H1 (cell line): ENCODE data around the gene RTTN. TPM values are rescaled to one million over a fixed set of nuclear protein-coding genes. Genes with fewer than 3 reads are reported as not detected.

Experiments
- CTCF ChIA-PET: fragments of 300-600 bp; sonication (Branson Sonifier 250); formaldehyde crosslinking; loops from one replicate; lab custom pipeline; 2021; ENCODE audit not compliant: partially characterized antibody; lab: Charles Lee
- POLR2A ChIA-PET: fragments of 300-600 bp; sonication (Branson Sonifier 250); formaldehyde crosslinking; loops from one replicate; lab custom pipeline; 2021; ENCODE audit warnings: inconsistent platforms; ENCODE audit not compliant: partially characterized antibody; lab: Charles Lee
- DNase-seq, 2 experiments: peaks; one replicate each; pipeline versions ENCODE4 v3.0.0 to v3.0.0-alpha.2; 2010 to 2022; ENCODE audit warnings: low spot score in 2 of 2, low read depth in 1 of 2, mixed read lengths in 1 of 2
- FAIRE-seq: peaks from 2 replicates; lab custom pipeline; 2011; peaks lifted over from hg19 to GRCh38; lab: Jason Lieb, UNC
- H2AFZ ChIP-seq: 2 replicates; pipeline ENCODE4 v1.8.1; 2012; ENCODE audit warnings: low read length, inconsistent platforms
- H2AK5ac ChIP-seq: 2 replicates; pipeline ENCODE4 v1.6.1; 2013; ENCODE audit warnings: low read depth, low read length
- H2BK120ac ChIP-seq: replicated peaks from 2 replicates; pipeline ENCODE3; 2013; ENCODE audit warnings: low read depth, low read length, inconsistent platforms
- H2BK12ac ChIP-seq: 2 replicates; pipeline ENCODE4 v1.6.1; 2013; ENCODE audit warnings: low read depth, low read length
- H2BK15ac ChIP-seq: 2 replicates; pipeline ENCODE4 v1.6.1; 2013; ENCODE audit warnings: low read length
- H2BK20ac ChIP-seq: 2 replicates; pipeline ENCODE4 v1.6.1; 2013; ENCODE audit warnings: low read length
- H2BK5ac ChIP-seq: 2 replicates; pipeline ENCODE4 v1.6.1; 2013; ENCODE audit warnings: low read depth, low read length
- H3K14ac ChIP-seq: 2 replicates; pipeline ENCODE4 v1.6.1; 2013; ENCODE audit warnings: inconsistent platforms; ENCODE audit not compliant: insufficient read length
- H3K18ac ChIP-seq: 2 replicates; pipeline ENCODE4 v1.6.1; 2013; ENCODE audit warnings: low read length; ENCODE audit errors: extremely low read depth
- H3K23ac ChIP-seq: 2 replicates; pipeline ENCODE4 v1.6.1; 2013; ENCODE audit warnings: inconsistent platforms; ENCODE audit not compliant: insufficient read length
- H3K23me2 ChIP-seq: 2 replicates; pipeline ENCODE4 v1.6.1; 2013; ENCODE audit warnings: low read depth, low read length
- H3K27ac ChIP-seq: 2 replicates; pipeline ENCODE4 v1.6.1; 2011; ENCODE audit warnings: low read depth, low read length, inconsistent platforms
- H3K27me3 ChIP-seq, 4 experiments: replicated peaks in 1 of 4; 1 replicate in 1 of 4; 2 replicates in 3 of 4; pipeline versions ENCODE4 v1.6.1 to v1.8.1; 2011 to 2013; ENCODE audit warnings: low read length in 3 of 4, mild to moderate bottlenecking in 3 of 4, inconsistent platforms in 2 of 4, mixed read lengths in 2 of 4, moderate library complexity in 1 of 4; ENCODE audit not compliant: control insufficient read depth in 3 of 4, insufficient read depth in 3 of 4; ENCODE audit errors: extremely low read depth in 1 of 4
- H3K36me3 ChIP-seq, 4 experiments: 2 replicates each; pipeline versions ENCODE4 v1.6.1 to v1.8.1; 2011 to 2013; ENCODE audit warnings: mild to moderate bottlenecking in 4 of 4, low read length in 3 of 4, moderate library complexity in 2 of 4, control low read depth in 1 of 4, inconsistent platforms in 1 of 4; ENCODE audit not compliant: insufficient read depth in 4 of 4, control insufficient read depth in 2 of 4
- H3K4ac ChIP-seq: replicated peaks from 2 replicates; pipeline ENCODE3; 2013; ENCODE audit warnings: low read length, low read depth, mixed read lengths, inconsistent platforms; ENCODE audit not compliant: insufficient read length
- H3K4me1 ChIP-seq, 4 experiments: replicated peaks in 1 of 4; 1 replicate in 1 of 4; 2 replicates in 3 of 4; pipeline versions ENCODE4 v1.6.1 to v1.8.1; 2011 to 2013; ENCODE audit warnings: low read length in 3 of 4, inconsistent platforms in 2 of 4, mixed read lengths in 1 of 4; ENCODE audit not compliant: insufficient read depth in 4 of 4, control insufficient read depth in 3 of 4
- H3K4me2 ChIP-seq, 2 experiments: 2 replicates each; pipeline versions ENCODE4 v1.6.1 to v1.8.1; 2011 to 2013; ENCODE audit warnings: low read depth in 2 of 2, low read length in 2 of 2, control low read depth in 1 of 2, inconsistent platforms in 1 of 2, mild to moderate bottlenecking in 1 of 2; ENCODE audit not compliant: insufficient read depth in 1 of 2
- H3K4me3 ChIP-seq, 4 experiments: fragments of 200-600, 300-600 bp in 1 of 4; sonication (generic), shearing (Covaris generic), sonication (Bioruptor Twin) in 1 of 4; 2 replicates each; pipeline versions ENCODE4 v1.5.1 to v1.8.1; 2011 to 2016; ENCODE audit warnings: low read length in 4 of 4, low read depth in 3 of 4, control low read depth in 2 of 4, inconsistent platforms in 2 of 4, mild to moderate bottlenecking in 2 of 4, mixed read lengths in 1 of 4, moderate library complexity in 1 of 4; ENCODE audit not compliant: insufficient read depth in 2 of 4; ENCODE audit errors: extremely low read depth in 1 of 4
- H3K56ac ChIP-seq: replicated peaks from 2 replicates; pipeline ENCODE3; 2013; ENCODE audit warnings: low read depth, mild to moderate bottlenecking, mixed read lengths, low read length, inconsistent platforms; ENCODE audit not compliant: insufficient read length
- H3K79me1 ChIP-seq: 2 replicates; pipeline ENCODE4 v1.6.1; 2013; ENCODE audit warnings: low read depth, low read length, control low read depth
- H3K79me2 ChIP-seq, 2 experiments: 2 replicates each; pipeline versions ENCODE4 v1.6.1 to v1.8.1; 2012 to 2013; ENCODE audit warnings: low read length in 2 of 2, mild to moderate bottlenecking in 2 of 2, inconsistent platforms in 1 of 2; ENCODE audit not compliant: insufficient read depth in 2 of 2, control insufficient read depth in 1 of 2
- H3K9ac ChIP-seq, 4 experiments: replicated peaks in 1 of 4; 1 replicate in 1 of 4; 2 replicates in 3 of 4; pipeline versions ENCODE4 v1.6.1 to v1.8.1; 2011 to 2013; ENCODE audit warnings: low read depth in 3 of 4, low read length in 3 of 4, control low read depth in 2 of 4, mild to moderate bottlenecking in 2 of 4, moderate library complexity in 2 of 4, inconsistent platforms in 1 of 4; ENCODE audit errors: extremely low read depth in 1 of 4
- H3K9me3 ChIP-seq, 2 experiments: 2 replicates each; pipeline versions ENCODE4 v1.6.1 to v1.8.1; 2012 to 2013; ENCODE audit warnings: mild to moderate bottlenecking in 2 of 2, moderate library complexity in 2 of 2, control low read depth in 1 of 2, inconsistent platforms in 1 of 2, low read depth in 1 of 2, low read length in 1 of 2, mixed read lengths in 1 of 2; ENCODE audit not compliant: insufficient read depth in 2 of 2
- H4K20me1 ChIP-seq, 2 experiments: replicated peaks in 1 of 2; 2 replicates each; pipeline versions ENCODE3 to v1.8.1; 2011 to 2013; ENCODE audit warnings: inconsistent platforms in 2 of 2, low read length in 2 of 2, mild to moderate bottlenecking in 1 of 2; ENCODE audit not compliant: insufficient read depth in 2 of 2, control insufficient read depth in 1 of 2
- H4K5ac ChIP-seq: 2 replicates; pipeline ENCODE4 v1.6.1; 2013; ENCODE audit warnings: low read length, low read depth, mixed read lengths, inconsistent platforms; ENCODE audit not compliant: insufficient read length
- H4K8ac ChIP-seq: 2 replicates; pipeline ENCODE4 v1.8.0; 2013; ENCODE audit warnings: mild to moderate bottlenecking, moderate library complexity, low read length, inconsistent platforms; ENCODE audit not compliant: insufficient read depth; ENCODE audit errors: extremely low read depth
- H4K91ac ChIP-seq: replicated peaks from 2 replicates; pipeline ENCODE3; 2013; ENCODE audit warnings: low read length, mixed read lengths, inconsistent platforms; ENCODE audit not compliant: insufficient read length
- NRF1 ChIP-seq: IDR thresholded peaks from 2 replicates; pipeline ENCODE4 v1.6.1; 2011; ENCODE audit warnings: mild to moderate bottlenecking, low read depth, low read length, improper control_type of control experiment
- POU5F1 ChIP-seq: IDR thresholded peaks from 2 replicates; pipeline ENCODE4 v1.6.1; 2011; ENCODE audit warnings: low read depth, mild to moderate bottlenecking, low read length, moderate library complexity
- RFX5 ChIP-seq: IDR thresholded peaks from 2 replicates; pipeline ENCODE4 v1.6.1; 2011; ENCODE audit warnings: low read depth, low read length, improper control_type of control experiment, borderline replicate concordance
- WGBS, 2 experiments: shearing (Covaris generic) in 1 of 2; methylation state at CpG; one replicate each; pipeline versions ENCODE4 v1.1.6 to v1.1.7; 2013 to 2015; ENCODE audit warnings: low lambda C conversion rate in 2 of 2, mixed read lengths in 2 of 2, inconsistent platforms in 1 of 2, low coverage in 1 of 2, missing lambda C conversion rate in 1 of 2; ENCODE audit not compliant: insufficient replicate concordance in 2 of 2, insufficient coverage in 1 of 2, insufficient read length in 1 of 2; ENCODE audit errors: extremely low coverage in 1 of 2, missing lambda C conversion rate in 1 of 2; 5-methylcytosine and 5-hydroxymethylcytosine counted together
- polyA plus RNA-seq, 7 experiments: library from polyadenylated mRNA; depleted of rRNA in 3 of 7; stranded (reverse) in 5 of 7; unstranded in 2 of 7; fragments of >200 nt in 5 of 7; fragments of 200-250 nt in 2 of 7; gene quantifications; 1 replicate in 5 of 7; 2 replicates in 1 of 7; 4 replicates in 1 of 7; pipeline versions ENCODE4 v1.2.1 to v1.2.3, GENCODE V29; 2011 to 2013; ENCODE audit warnings: missing spikeins in 2 of 7, mixed read lengths in 2 of 7
- total RNA-seq: library from RNA; stranded (reverse); fragmentation: NEBNext Ultra II Directional; extraction: Animal tissue kit (Norgen Biotek cat#: 25700); gene quantifications from 2 replicates; pipeline ENCODE4 v1.2.1, GENCODE V29; 2021

RTTN gene
- total and polyA plus RNA-seq, 2 of the 8 experiments (the other 6 are each of a cell fraction or from before 2014, with no cell fraction given): 9.1 to 21.4 TPM

DNA sequence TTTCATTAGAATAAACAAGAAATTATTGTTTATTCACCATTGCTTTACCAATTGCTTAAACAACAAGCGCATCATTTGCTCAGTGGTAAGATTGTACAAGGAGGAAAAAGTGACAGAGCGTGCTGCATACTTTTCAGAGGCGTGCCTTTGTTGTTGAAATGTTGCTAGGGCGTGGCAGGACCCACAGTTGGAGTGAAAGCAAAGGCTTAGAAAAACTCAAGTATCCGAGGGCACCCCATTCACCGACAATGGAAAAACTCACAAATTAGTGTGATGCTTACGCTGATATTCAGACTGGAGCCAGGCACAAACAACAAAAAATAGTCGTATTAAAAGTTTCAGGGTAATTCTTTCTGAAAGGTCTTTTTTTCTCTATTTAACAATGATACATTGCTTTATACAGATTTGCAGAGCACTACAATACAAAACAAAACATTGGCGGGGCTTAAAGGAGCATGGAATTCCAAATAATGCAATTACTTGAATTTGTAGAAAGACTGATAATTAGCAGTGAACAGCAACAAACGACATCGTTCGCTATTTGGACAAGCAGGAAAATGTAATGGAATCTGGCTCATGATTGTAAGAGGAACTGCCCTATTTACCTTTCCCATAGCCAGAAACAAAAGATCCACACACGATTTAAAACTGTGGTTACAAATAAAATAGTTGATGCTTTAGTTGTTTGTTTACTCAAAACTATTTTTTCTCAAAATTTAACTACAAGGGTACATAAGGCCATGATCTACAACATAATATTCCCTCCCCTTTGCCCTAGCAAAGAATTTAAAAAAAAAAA lies 37.8 kb upstream of the RTTN start:
- POLR2A ChIA-PET: no interaction called here
- H3K4me2 ChIP-seq: no peak overlapping the region
- no peak overlapping the region for H2AFZ ChIP-seq

More for the DNA sequence above, 37.8 kb upstream of the RTTN start:
- H3K18ac ChIP-seq: no peak overlapping the region
- no peak overlapping the region for H3K9ac ChIP-seq
- no peaks in the 10 kb centered on the region for H3K79me1 ChIP-seq
- H2BK20ac ChIP-seq: no peak overlapping the region
- no peaks in the 10 kb centered on the region for H3K4me1 ChIP-seq
- no peak overlapping the region for H3K4ac ChIP-seq
- TF ChIP-seq POU5F1 (no peak), NRF1 (no peak), RFX5 (no peak)
- TF ChIP-seq, all 59 proteins: peak for 0
- Histone ChIP-seq H3K56ac (no peak overlapping the region), H4K20me1 (no peaks in the 10 kb centered on the region), H3K27me3 (no peaks in the 10 kb centered on the region), H3K14ac (no peak overlapping the region), H2AK5ac (no peak overlapping the region), H3K27ac (no peak overlapping the region), H3K79me2 (no peaks in the 10 kb centered on the region), H4K5ac (no peak overlapping the region), H3K4me3 (no peak overlapping the region), H3K9me3 (no peaks in the 10 kb centered on the region), H3K23me2 (no peaks in the 10 kb centered on the region), H3K36me3 (no peaks in the 10 kb centered on the region), H4K8ac (no peak overlapping the region), H2BK15ac (no peak overlapping the region), H4K91ac (no peak overlapping the region), H2BK5ac (no peak overlapping the region), H2BK120ac (no peak overlapping the region), H3K23ac (no peak overlapping the region), H2BK12ac (no peak overlapping the region)
- CTCF ChIA-PET: no interaction called here
- no peak for FAIRE-seq
- no peak for DNase-seq
- 94% methylated on average over 13 of the region's 13 CpGs; no CpG with 5 or more reads in 1 of the 2 experiments for WGBS, 2 experiments
